ENCODE measurements around the gene MAEA. TPM values are rescaled to one million over a fixed set of nuclear protein-coding genes. Genes with fewer than 3 reads are reported as not detected.

The MAEA gene
- total and polyA plus RNA-seq, 2 experiments from 2014 or later, result 49.8 to 99.0 TPM

GRCh38 chr4:1310796-1311631 lies 21.3 kb downstream of the MAEA start (continued):
- no peak for TF ChIP-seq ZNF462 (CRISPR knock-in tag; IDR thresholded peaks at IDR 0.05)
- no peak for TF ChIP-seq NANOG (IDR thresholded peaks at IDR 0.05; ENCODE audit: borderline replicate concordance)
- no peak for TF ChIP-seq REST (IDR thresholded peaks at IDR 0.05; ENCODE audit: unreplicated experiment)
- no peak for TF ChIP-seq ETS1 (IDR thresholded peaks at IDR 0.05)
- no peak for TF ChIP-seq CREB1 (CRISPR knock-in tag; IDR thresholded peaks at IDR 0.05; ENCODE audit: low read depth)
- TF ChIP-seq ZNF331 (CRISPR knock-in tag; IDR thresholded peaks at IDR 0.05; ENCODE audit: low read depth), result no peak
- TF ChIP-seq STAT1 (IDR thresholded peaks at IDR 0.05; ENCODE audit: unreplicated experiment), result no peak
